HEK293 (cell line): ENCODE data around the gene PPP1R27.

Experiments
- IKZF3 ChIP-seq: fragments of 450-650 bp; IDR thresholded peaks from 2 replicates; pipeline ENCODE4 v1.5.0; 2018; ENCODE audit warnings: missing biosample characterization, mild to moderate bottlenecking, missing genetic modification characterization, moderate library complexity
- TRIM28 ChIP-seq: IDR thresholded peaks from 2 replicates; pipeline ENCODE4 v1.6.1; 2011; ENCODE audit warnings: low read length, control low read depth, borderline replicate concordance
- WT1 ChIP-seq: fragments of 450-650 bp; formaldehyde crosslinking; IDR thresholded peaks from 2 replicates; pipeline ENCODE4 v1.5.1; 2016; ENCODE audit warnings: missing biosample characterization, missing genetic modification characterization
- ZBTB7A ChIP-seq: fragments of 450-650 bp; formaldehyde crosslinking; IDR thresholded peaks from 2 replicates; pipeline ENCODE4 v1.5.1; 2016; ENCODE audit warnings: low read depth, missing biosample characterization, missing genetic modification characterization
- ZNF174 ChIP-seq: fragments of 450-650 bp; formaldehyde crosslinking; IDR thresholded peaks from 2 replicates; pipeline ENCODE4 v1.5.0; 2017; ENCODE audit warnings: missing biosample characterization, mild to moderate bottlenecking, missing genetic modification characterization
- ZNF175 ChIP-seq: fragments of 450-650 bp; formaldehyde crosslinking; IDR thresholded peaks from 2 replicates; pipeline ENCODE4 v1.5.1; 2016; ENCODE audit warnings: missing biosample characterization, missing genetic modification characterization
- ZNF362 ChIP-seq: fragments of 450-650 bp; formaldehyde crosslinking; IDR thresholded peaks from 2 replicates; pipeline ENCODE4 v1.5.1; 2016; ENCODE audit warnings: missing biosample characterization, missing genetic modification characterization
- ZNF366 ChIP-seq: fragments of 450-650 bp; formaldehyde crosslinking; conservative IDR thresholded peaks from 2 replicates; pipeline ENCODE4 v1.5.1; 2016; ENCODE audit warnings: missing biosample characterization, missing genetic modification characterization
- ZNF391 ChIP-seq: fragments of 450-650 bp; formaldehyde crosslinking; IDR thresholded peaks from 2 replicates; pipeline ENCODE4 v1.5.1; 2016; ENCODE audit warnings: low read depth, missing biosample characterization, missing genetic modification characterization, borderline replicate concordance
- ZNF404 ChIP-seq: fragments of 450-650 bp; formaldehyde crosslinking; IDR thresholded peaks from 2 replicates; pipeline ENCODE4 v1.5.1; 2017; ENCODE audit warnings: missing biosample characterization, missing genetic modification characterization
- ZNF473 ChIP-seq: fragments of 450-650 bp; formaldehyde crosslinking; IDR thresholded peaks from 2 replicates; pipeline ENCODE4 v1.5.1; 2017; ENCODE audit warnings: missing biosample characterization, missing genetic modification characterization
- ZNF76 ChIP-seq: fragments of 450-650 bp; formaldehyde crosslinking; IDR thresholded peaks from 2 replicates; pipeline ENCODE4; 2016; ENCODE audit warnings: low read depth, missing biosample characterization, missing genetic modification characterization, borderline replicate concordance
- ZXDB ChIP-seq: fragments of 450-650 bp; formaldehyde crosslinking; IDR thresholded peaks from 2 replicates; pipeline ENCODE4 v1.5.1; 2016; ENCODE audit warnings: missing biosample characterization, missing genetic modification characterization
- TF ChIP-seq, protein P1 (sequence below): fragments of 450-650 bp; formaldehyde crosslinking; IDR thresholded peaks from 2 replicates; pipeline ENCODE4 v1.5.0; 2017; ENCODE audit warnings: missing biosample characterization, missing genetic modification characterization, borderline replicate concordance
- TF ChIP-seq, protein P2 (sequence below): fragments of 450-650 bp; formaldehyde crosslinking; IDR thresholded peaks from 2 replicates; pipeline ENCODE4 v1.5.1; 2016; ENCODE audit warnings: missing biosample characterization, missing genetic modification characterization, low read depth
- TF ChIP-seq, protein P3 (sequence below): fragments of 450-650 bp; formaldehyde crosslinking; IDR thresholded peaks from 2 replicates; pipeline ENCODE4 v1.5.1; 2016; ENCODE audit warnings: missing biosample characterization, missing genetic modification characterization

PPP1R27 gene

GRCh38 chr17:81792675-81793615, 41.9 kb downstream of the PPP1R27 start (continued):
- TF ChIP-seq, protein P1, sequence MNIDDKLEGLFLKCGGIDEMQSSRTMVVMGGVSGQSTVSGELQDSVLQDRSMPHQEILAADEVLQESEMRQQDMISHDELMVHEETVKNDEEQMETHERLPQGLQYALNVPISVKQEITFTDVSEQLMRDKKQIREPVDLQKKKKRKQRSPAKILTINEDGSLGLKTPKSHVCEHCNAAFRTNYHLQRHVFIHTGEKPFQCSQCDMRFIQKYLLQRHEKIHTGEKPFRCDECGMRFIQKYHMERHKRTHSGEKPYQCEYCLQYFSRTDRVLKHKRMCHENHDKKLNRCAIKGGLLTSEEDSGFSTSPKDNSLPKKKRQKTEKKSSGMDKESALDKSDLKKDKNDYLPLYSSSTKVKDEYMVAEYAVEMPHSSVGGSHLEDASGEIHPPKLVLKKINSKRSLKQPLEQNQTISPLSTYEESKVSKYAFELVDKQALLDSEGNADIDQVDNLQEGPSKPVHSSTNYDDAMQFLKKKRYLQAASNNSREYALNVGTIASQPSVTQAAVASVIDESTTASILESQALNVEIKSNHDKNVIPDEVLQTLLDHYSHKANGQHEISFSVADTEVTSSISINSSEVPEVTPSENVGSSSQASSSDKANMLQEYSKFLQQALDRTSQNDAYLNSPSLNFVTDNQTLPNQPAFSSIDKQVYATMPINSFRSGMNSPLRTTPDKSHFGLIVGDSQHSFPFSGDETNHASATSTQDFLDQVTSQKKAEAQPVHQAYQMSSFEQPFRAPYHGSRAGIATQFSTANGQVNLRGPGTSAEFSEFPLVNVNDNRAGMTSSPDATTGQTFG (tag by site-specific recombination) = peak; percentile 56; the same call in 1 of the 2 replicates
- TF ChIP-seq ZNF362 (tag by site-specific recombination) (no peak), ZNF391 (tag by site-specific recombination) (no peak; the same call in 1 of the 2 replicates), ZNF175 (tag by site-specific recombination) (peak; percentile 17; the same call in 1 of the 2 replicates), ZNF404 (no peak), ZNF366 (tag by site-specific recombination) (no peak), ZNF76 (tag by site-specific recombination) (no peak; the same call in 1 of the 2 replicates), IKZF3 (no peak), TRIM28 (no peak), ZNF174 (tag by site-specific recombination) (no peak), ZNF473 (tag by site-specific recombination) (peak; percentile 38; the same call in 1 of the 2 replicates), WT1 (tag by site-specific recombination) (no peak), ZXDB (tag by site-specific recombination) (no peak), ZBTB7A (peak; percentile 58; the same call in 1 of the 2 replicates)
- TF ChIP-seq, protein P2, sequence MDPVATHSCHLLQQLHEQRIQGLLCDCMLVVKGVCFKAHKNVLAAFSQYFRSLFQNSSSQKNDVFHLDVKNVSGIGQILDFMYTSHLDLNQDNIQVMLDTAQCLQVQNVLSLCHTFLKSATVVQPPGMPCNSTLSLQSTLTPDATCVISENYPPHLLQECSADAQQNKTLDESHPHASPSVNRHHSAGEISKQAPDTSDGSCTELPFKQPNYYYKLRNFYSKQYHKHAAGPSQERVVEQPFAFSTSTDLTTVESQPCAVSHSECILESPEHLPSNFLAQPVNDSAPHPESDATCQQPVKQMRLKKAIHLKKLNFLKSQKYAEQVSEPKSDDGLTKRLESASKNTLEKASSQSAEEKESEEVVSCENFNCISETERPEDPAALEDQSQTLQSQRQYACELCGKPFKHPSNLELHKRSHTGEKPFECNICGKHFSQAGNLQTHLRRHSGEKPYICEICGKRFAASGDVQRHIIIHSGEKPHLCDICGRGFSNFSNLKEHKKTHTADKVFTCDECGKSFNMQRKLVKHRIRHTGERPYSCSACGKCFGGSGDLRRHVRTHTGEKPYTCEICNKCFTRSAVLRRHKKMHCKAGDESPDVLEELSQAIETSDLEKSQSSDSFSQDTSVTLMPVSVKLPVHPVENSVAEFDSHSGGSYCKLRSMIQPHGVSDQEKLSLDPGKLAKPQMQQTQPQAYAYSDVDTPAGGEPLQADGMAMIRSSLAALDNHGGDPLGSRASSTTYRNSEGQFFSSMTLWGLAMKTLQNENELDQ = no peak
- TF ChIP-seq, protein P3, sequence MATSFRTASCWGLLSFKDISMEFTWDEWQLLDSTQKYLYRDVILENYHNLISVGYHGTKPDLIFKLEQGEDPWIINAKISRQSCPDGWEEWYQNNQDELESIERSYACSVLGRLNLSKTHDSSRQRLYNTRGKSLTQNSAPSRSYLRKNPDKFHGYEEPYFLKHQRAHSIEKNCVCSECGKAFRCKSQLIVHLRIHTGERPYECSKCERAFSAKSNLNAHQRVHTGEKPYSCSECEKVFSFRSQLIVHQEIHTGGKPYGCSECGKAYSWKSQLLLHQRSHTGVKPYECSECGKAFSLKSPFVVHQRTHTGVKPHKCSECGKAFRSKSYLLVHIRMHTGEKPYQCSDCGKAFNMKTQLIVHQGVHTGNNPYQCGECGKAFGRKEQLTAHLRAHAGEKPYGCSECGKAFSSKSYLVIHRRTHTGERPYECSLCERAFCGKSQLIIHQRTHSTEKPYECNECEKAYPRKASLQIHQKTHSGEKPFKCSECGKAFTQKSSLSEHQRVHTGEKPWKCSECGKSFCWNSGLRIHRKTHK = no peak
